Lung (tissue), 16 donors: Measurements from ENCODE around the gene ID3. TPM values are rescaled to one million over a fixed set of nuclear protein-coding genes. Genes with fewer than 3 reads are reported as not detected.

Experiments used
- ATAC-seq: fragments of 200-7000 bp; cut with Tn5 transposase; one replicate; pipeline ENCODE4 v1.9.1; 2020; ENCODE audit warnings: moderate number of reproducible peaks; ENCODE audit not compliant: insufficient read depth, low FRiP score
- DNase-seq, 3 donors: peaks; one replicate each; pipeline ENCODE4 v3.0.0-alpha.2; 2013 to 2017
- H3K27ac ChIP-seq, 2 donors: one replicate each; pipeline ENCODE4 v1.5.1; 2013; ENCODE audit warnings: mild to moderate bottlenecking in 2 of 2, moderate library complexity in 2 of 2, control low read depth in 1 of 2, inconsistent platforms in 1 of 2, low read depth in 1 of 2, low read length in 1 of 2
- H3K27me3 ChIP-seq, 3 donors: one replicate each; pipeline ENCODE4 v1.5.1; 2013; ENCODE audit warnings: low read length in 2 of 3; ENCODE audit not compliant: control insufficient read depth in 3 of 3, insufficient read depth in 3 of 3
- H3K36me3 ChIP-seq, 4 donors: one replicate each; pipeline ENCODE4 v1.5.1; 2013; ENCODE audit warnings: low read length in 4 of 4, mild to moderate bottlenecking in 1 of 4, moderate library complexity in 1 of 4; ENCODE audit not compliant: control insufficient read depth in 4 of 4, insufficient read depth in 4 of 4
- H3K4me1 ChIP-seq, 5 donors: one replicate each; pipeline ENCODE4 v1.5.1; 2013; ENCODE audit warnings: low read length in 5 of 5, mild to moderate bottlenecking in 2 of 5, moderate library complexity in 1 of 5; ENCODE audit not compliant: control insufficient read depth in 5 of 5, insufficient read depth in 5 of 5
- H3K4me3 ChIP-seq: one replicate; pipeline ENCODE4 v1.5.1; 2013; ENCODE audit warnings: mild to moderate bottlenecking, control low read depth, moderate library complexity
- H3K9ac ChIP-seq, 2 donors: one replicate each; pipeline ENCODE4 v1.5.1; 2013; ENCODE audit warnings: low read length in 2 of 2, control low read depth in 1 of 2; ENCODE audit not compliant: insufficient read depth in 1 of 2
- H3K9me3 ChIP-seq, 4 donors: one replicate each; pipeline ENCODE4 v1.5.1; 2013; ENCODE audit warnings: low read length in 3 of 4, mild to moderate bottlenecking in 1 of 4, moderate library complexity in 1 of 4; ENCODE audit not compliant: control insufficient read depth in 4 of 4, insufficient read depth in 3 of 4
- CTCF ChIP-seq: IDR thresholded peaks from 2 replicates; pipeline ENCODE4 v1.5.1; 2012; ENCODE audit warnings: mild to moderate bottlenecking; ENCODE audit errors: control extremely low read depth, extremely low read depth
- WGBS, 2 donors: extraction: QIAGEN DNeasy Blood & Tissue Kit; methylation state at CpG; one replicate each; pipeline ENCODE4 v1.1.7; 2013; 5-methylcytosine and 5-hydroxymethylcytosine counted together
- long read RNA-seq, 5 donors: transcript quantifications; one replicate each; lab custom pipeline, GENCODE V29; 2026
- polyA plus RNA-seq, 2 donors: library from polyadenylated mRNA; stranded (reverse); fragments of 200-250 nt; gene quantifications; one replicate each; pipeline ENCODE4 v1.2.1, GENCODE V29; 2013
- total RNA-seq, 2 donors: library from RNA; depleted of rRNA in 1 of 2; stranded (reverse); fragments of >200 nt in 1 of 2; gene quantifications; one replicate each; pipeline ENCODE4 v1.2.1, GENCODE V29; 2014 to 2021
- donor health status: control.
- donor health status: control.
- donor health status: Bipolar disorder and iron deficiency.
- donor health status: healthy.
- donor health status: DM: yes; HTN: yes; CAD: no.

ID3 gene
- total RNA-seq (100 to 1,000 TPM; 119 to 192 TPM), polyA plus RNA-seq (100 to 1,000 TPM; 134 to 275 TPM)
- long read RNA-seq, donor 1, transcript ID3-202 (2 exons, 623 nt), result minor isoform, 8 of 343 reads
- long read RNA-seq, donor 1, transcript ID3-201 (3 exons, 1,251 nt), result major isoform, 302 of 343 reads
- long read RNA-seq, donor 1, transcript ID3-203 (2 exons, 892 nt), result minor isoform, 13 of 343 reads
- long read RNA-seq, donor 1, partial matches to known transcripts, result 0 of 343 reads
- long read RNA-seq, donor 1, other reads (novel, unspliced or antisense), result 20 of 343 reads
- long read RNA-seq, donor 2, transcript ID3-201 (3 exons, 1,251 nt), result major isoform, 110 of 112 reads
- long read RNA-seq, donor 2, partial matches to known transcripts, result 0 of 112 reads
- long read RNA-seq, donor 2, other reads (novel, unspliced or antisense), result 0 of 112 reads
- long read RNA-seq, donor 3, transcript ID3-201 (3 exons, 1,251 nt), result major isoform, 142 of 149 reads
- long read RNA-seq, donor 3, partial matches to known transcripts, result 0 of 149 reads
- long read RNA-seq, donor 3, other reads (novel, unspliced or antisense), result 0 of 149 reads
- long read RNA-seq, donor 4, transcript ID3-201 (3 exons, 1,251 nt), result major isoform, 168 of 174 reads
- long read RNA-seq, donor 4, partial matches to known transcripts, result 0 of 174 reads
- long read RNA-seq, donor 4, other reads (novel, unspliced or antisense), result 0 of 174 reads
- long read RNA-seq, donor 5, transcript ID3-202 (2 exons, 623 nt), result minor isoform, 10 of 373 reads
- long read RNA-seq, donor 5, transcript ID3-201 (3 exons, 1,251 nt), result major isoform, 341 of 373 reads
- long read RNA-seq, donor 5, transcript ID3-203 (2 exons, 892 nt), result minor isoform, 6 of 373 reads
- long read RNA-seq, donor 5, partial matches to known transcripts, result 0 of 373 reads
- long read RNA-seq, donor 5, other reads (novel, unspliced or antisense), result 16 of 373 reads

GRCh38 chr1:23559136-23559984, at the start of gene ID3:
ID3 (minus strand) TSS chr1:23559501; CDS start chr1:23559426, 75 bp downstream.
- Histone ChIP-seq H3K4me3 (peak within 1 kb of the TSS; percentile 89), H3K4me1 (peaks cover 9 to 75% (median 34%) of the 10 kb centered on the region in 5 donors), H3K36me3 (peaks cover 0 to 21% (median 4%) of the 10 kb centered on the region in 4 donors), H3K9ac (peak within 1 kb of the TSS; percentile 89 to 92), H3K27ac (peak within 1 kb of the TSS; percentile 94 to 98), H3K9me3 (no peaks in the 10 kb centered on the region), H3K27me3 (no peaks in the 10 kb centered on the region)
- DNase-seq (peak; percentile 99 to 100 (median 99)), ATAC-seq (peak; percentile 86)
- no peak for TF ChIP-seq CTCF
- 0 to 1% methylated on average over 57 of the region's 57 CpGs for WGBS, 2 donors

- no peak overlapping the region for H3K9ac ChIP-seq
- TF ChIP-seq CTCF, result no peak
- WGBS, 2 donors, result 70 to 77% methylated on average over 4 of the region's 4 CpGs
- DNase-seq (no peak), ATAC-seq (no peak)
- H3K9me3 ChIP-seq, result no peaks in the 10 kb centered on the region
- no peaks in the 10 kb centered on the region for H3K27me3 ChIP-seq
- H3K27ac ChIP-seq, result no peak overlapping the region
- no peaks in the 10 kb centered on the region for H3K4me1 ChIP-seq
- no peak overlapping the region for H3K4me3 ChIP-seq
- H3K36me3 ChIP-seq, result no peaks in the 10 kb centered on the region
Observed at GRCh38 chr1:23607944-23608343, 48.6 kb upstream of the ID3 start.

GRCh38 chr1:23601968-23602876, 42.9 kb upstream of the ID3 start:
- Histone ChIP-seq H3K4me3 (no peak overlapping the region), H3K36me3 (no peaks in the 10 kb centered on the region)
- no peak for ATAC-seq

More at GRCh38 chr1:23601968-23602876, 42.9 kb upstream of the ID3 start:
- Histone ChIP-seq H3K27me3 (no peaks in the 10 kb centered on the region), H3K27ac (no peak overlapping the region), H3K9me3 (no peaks in the 10 kb centered on the region), H3K4me1 (peaks cover 0 to 4% (median 0%) of the 10 kb centered on the region in 5 donors), H3K9ac (no peak overlapping the region)
- WGBS, 2 donors, result 81 to 84% methylated on average over 10 of the region's 10 CpGs
- DNase-seq, result no peak
- no peak for TF ChIP-seq CTCF
